ENCODE data around the gene DDX56. TPM values are rescaled to one million over a fixed set of nuclear protein-coding genes. Genes with fewer than 3 reads are reported as not detected.

The DDX56 gene
- total RNA-seq, 4 donors from 2014 or later = 67.8 to 96.4 (median 88.9) TPM

DNA sequence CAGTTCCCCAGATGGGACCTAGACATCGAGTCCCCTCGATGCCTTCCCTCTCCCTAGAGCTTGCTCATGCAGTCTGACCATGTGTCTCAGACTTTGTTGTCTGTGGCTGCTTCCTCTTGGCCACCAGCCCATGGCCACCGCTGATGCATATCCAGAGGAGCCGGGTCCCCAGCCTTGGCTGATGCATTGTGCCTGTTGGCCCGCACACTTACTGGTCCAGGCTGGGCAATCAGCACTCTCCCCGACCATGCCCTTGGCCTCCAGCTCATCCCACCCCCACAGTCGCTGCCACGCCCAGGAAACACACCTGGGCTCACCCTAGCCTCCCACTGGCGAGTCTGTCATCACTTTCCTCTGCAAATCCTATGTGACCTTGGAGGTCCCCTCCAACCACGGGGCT lies 42.7 kb downstream of the DDX56 start:
- Histone ChIP-seq H3K27ac (no peak overlapping the region), H3K9me3 (peaks cover 0 to 4% (median 0%) of the 10 kb centered on the region in 4 donors), H3K36me3 (no peaks in the 10 kb centered on the region), H3K27me3 (no peaks in the 10 kb centered on the region), H3K4me3 (no peak overlapping the region), H3K4me1 (peaks cover 0 to 4% (median 0%) of the 10 kb centered on the region in 4 donors)
- no peak for TF ChIP-seq POLR2A (IDR thresholded peaks at IDR 0.05)
- TF ChIP-seq, protein P1, sequence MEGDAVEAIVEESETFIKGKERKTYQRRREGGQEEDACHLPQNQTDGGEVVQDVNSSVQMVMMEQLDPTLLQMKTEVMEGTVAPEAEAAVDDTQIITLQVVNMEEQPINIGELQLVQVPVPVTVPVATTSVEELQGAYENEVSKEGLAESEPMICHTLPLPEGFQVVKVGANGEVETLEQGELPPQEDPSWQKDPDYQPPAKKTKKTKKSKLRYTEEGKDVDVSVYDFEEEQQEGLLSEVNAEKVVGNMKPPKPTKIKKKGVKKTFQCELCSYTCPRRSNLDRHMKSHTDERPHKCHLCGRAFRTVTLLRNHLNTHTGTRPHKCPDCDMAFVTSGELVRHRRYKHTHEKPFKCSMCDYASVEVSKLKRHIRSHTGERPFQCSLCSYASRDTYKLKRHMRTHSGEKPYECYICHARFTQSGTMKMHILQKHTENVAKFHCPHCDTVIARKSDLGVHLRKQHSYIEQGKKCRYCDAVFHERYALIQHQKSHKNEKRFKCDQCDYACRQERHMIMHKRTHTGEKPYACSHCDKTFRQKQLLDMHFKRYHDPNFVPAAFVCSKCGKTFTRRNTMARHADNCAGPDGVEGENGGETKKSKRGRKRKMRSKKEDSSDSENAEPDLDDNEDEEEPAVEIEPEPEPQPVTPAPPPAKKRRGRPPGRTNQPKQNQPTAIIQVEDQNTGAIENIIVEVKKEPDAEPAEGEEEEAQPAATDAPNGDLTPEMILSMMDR (IDR thresholded peaks at IDR 0.05) = no peak
- no peak for DNase-seq

GRCh38 chr7:44524811-44525388 lies 48.8 kb downstream of the DDX56 start:
- Histone ChIP-seq H3K36me3 (no peaks in the 10 kb centered on the region), H3K4me1 (no peaks in the 10 kb centered on the region), H3K27me3 (no peaks in the 10 kb centered on the region), H3K9me3 (peaks cover 0 to 4% (median 0%) of the 10 kb centered on the region in 4 donors), H3K27ac (no peak overlapping the region), H3K4me3 (no peak overlapping the region)
- TF ChIP-seq POLR2A (IDR thresholded peaks at IDR 0.05) = no peak
- TF ChIP-seq, protein P1 (IDR thresholded peaks at IDR 0.05) = no peak
- no peak for DNase-seq

- Histone ChIP-seq H3K4me3 (no peak overlapping the region), H3K4me1 (no peaks in the 10 kb centered on the region), H3K9me3 (peaks cover 0 to 4% (median 0%) of the 10 kb centered on the region in 4 donors), H3K36me3 (no peaks in the 10 kb centered on the region), H3K27me3 (no peaks in the 10 kb centered on the region), H3K27ac (no peak overlapping the region)
- DNase-seq = no peak
- TF ChIP-seq, protein P1 (IDR thresholded peaks at IDR 0.05) = no peak
- no peak for TF ChIP-seq POLR2A (IDR thresholded peaks at IDR 0.05)
These were observed 51.4 kb downstream of the DDX56 start for GRCh38 chr7:44522315-44522714.

DNA sequence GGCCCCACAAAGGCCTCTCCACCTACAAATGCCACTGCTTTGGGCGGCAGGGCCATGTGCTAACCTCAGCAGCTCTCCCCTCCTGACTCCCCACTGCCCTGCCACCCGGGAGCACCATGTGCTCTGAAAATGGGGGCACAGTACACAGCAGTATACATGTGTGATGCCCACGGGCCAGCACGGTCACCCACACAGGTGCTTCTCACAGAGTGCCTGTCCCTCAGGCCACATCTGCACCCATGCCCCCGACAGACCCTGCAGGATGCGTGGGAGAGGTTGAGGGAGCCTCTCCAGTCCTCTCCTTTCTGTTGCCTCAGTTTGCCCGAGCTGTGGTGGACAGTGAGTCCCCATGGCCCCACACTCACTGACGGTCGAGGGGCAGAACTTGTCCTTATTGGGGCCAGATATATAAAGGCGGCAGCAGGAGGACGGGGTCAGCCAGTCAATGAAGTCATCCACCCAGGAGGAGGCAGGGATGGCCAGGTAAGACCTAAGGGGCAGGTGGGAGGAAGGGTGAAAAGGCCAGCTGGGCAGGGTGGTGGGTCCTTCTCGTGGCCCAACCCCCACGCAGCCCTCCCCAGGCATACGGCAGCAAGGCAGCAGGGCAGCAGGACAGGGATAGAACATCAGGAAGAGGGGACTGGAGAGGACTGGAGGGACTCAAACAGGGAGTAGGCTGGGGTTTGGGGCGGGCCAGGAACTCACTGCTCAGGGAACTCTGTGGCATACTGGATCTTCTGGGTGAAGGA lies 52.2 kb downstream of the DDX56 start:
- Histone ChIP-seq H3K9me3 (no peaks in the 10 kb centered on the region), H3K27ac (no peak overlapping the region), H3K36me3 (no peaks in the 10 kb centered on the region), H3K4me3 (no peak overlapping the region), H3K27me3 (no peaks in the 10 kb centered on the region), H3K4me1 (no peaks in the 10 kb centered on the region)
- TF ChIP-seq, protein P1 (IDR thresholded peaks at IDR 0.05) = no peak
- TF ChIP-seq POLR2A (IDR thresholded peaks at IDR 0.05) = no peak
- no peak for DNase-seq

- DNase-seq = no peak
- Histone ChIP-seq H3K4me3 (no peak overlapping the region), H3K4me1 (no peaks in the 10 kb centered on the region), H3K9me3 (no peaks in the 10 kb centered on the region), H3K27me3 (no peaks in the 10 kb centered on the region), H3K36me3 (no peaks in the 10 kb centered on the region), H3K27ac (no peak overlapping the region)
- TF ChIP-seq, protein P1 (IDR thresholded peaks at IDR 0.05) = no peak
- TF ChIP-seq POLR2A (IDR thresholded peaks at IDR 0.05) = no peak
These were observed 53.1 kb downstream of the DDX56 start for GRCh38 chr7:44520574-44520973.
